Effector memory CD8-positive, alpha-beta T cell (primary cell): ENCODE data around the gene PCDHA1.
"Not testable (repeated sequence)": the region's sequence is repeated elsewhere in the genome, so short reads cannot be mapped to it uniquely, and the experiment has no call there.

Experiments used
- ATAC-seq: fragments of 150-1000 bp; cut with Tn5 transposase; replicated peaks from 2 replicates; pipeline ENCODE4 v1.10.0; 2021; ENCODE audit warnings: mild to moderate bottlenecking, moderate library complexity
- DNase-seq, 3 experiments: peaks; one replicate each; pipeline ENCODE4 v3.0.0; 2021
- H3K27ac Mint-ChIP-seq, 2 donors: one replicate each; pipeline ENCODE4 v1.8.0; 2022; ENCODE audit warnings: mild to moderate bottlenecking in 2 of 2, mixed read lengths in 2 of 2, moderate library complexity in 2 of 2
- H3K27me3 Mint-ChIP-seq, 2 donors: one replicate each; pipeline ENCODE4 v1.8.0; 2022; ENCODE audit warnings: mixed read lengths in 2 of 2
- H3K36me3 Mint-ChIP-seq: one replicate; pipeline ENCODE4 v1.8.0; 2022; ENCODE audit warnings: mild to moderate bottlenecking, moderate library complexity, mixed read lengths; ENCODE audit not compliant: insufficient read depth
- H3K4me1 Mint-ChIP-seq, 2 donors: one replicate each; pipeline ENCODE4 v1.8.0; 2022; ENCODE audit warnings: low read depth in 2 of 2, mixed read lengths in 2 of 2
- H3K4me3 Mint-ChIP-seq, 2 donors: one replicate each; pipeline ENCODE4 v1.8.0; 2022; ENCODE audit warnings: mild to moderate bottlenecking in 2 of 2, mixed read lengths in 2 of 2, moderate library complexity in 2 of 2
- H3K9me3 Mint-ChIP-seq, 2 donors: one replicate each; pipeline ENCODE4 v1.8.0; 2022; ENCODE audit warnings: mixed read lengths in 2 of 2

PCDHA1 gene

GRCh38 chr5:140849831-140850634 is 64.1 kb downstream of the PCDHA1 start:
- DNase-seq, H3K36me3 Mint-ChIP-seq, H3K9me3 Mint-ChIP-seq, ATAC-seq, H3K4me1 Mint-ChIP-seq, H3K27ac Mint-ChIP-seq, H3K4me3 Mint-ChIP-seq: not testable (repeated sequence)
- peaks cover 14 to 39% of the 10 kb centered on the region in 2 donors for H3K27me3 Mint-ChIP-seq

GRCh38 chr5:140855772-140856674 is 70.1 kb downstream of the PCDHA1 start, which contains the start of gene PCDHA10:
Gene PCDHA10, plus strand, starts transcription at chr5:140855897. Its CDS starts 152 bp downstream, at chr5:140856049.
- Mint-ChIP-seq H3K4me3 (no peak within 1 kb of the TSS), H3K27me3 (peaks cover 5 to 14% of the 10 kb centered on the region in 2 donors), H3K27ac (no peak within 1 kb of the TSS), H3K4me1 (no peaks in the 10 kb centered on the region), H3K9me3 (peaks cover 6 to 7% of the 10 kb centered on the region in 2 donors), H3K36me3 (no peaks in the 10 kb centered on the region)
- DNase-seq: no peak
- ATAC-seq: no peak

GRCh38 chr5:140857177-140857986 is 71.4 kb downstream of the PCDHA1 start:
- no peak for DNase-seq
- Mint-ChIP-seq H3K4me1 (no peaks in the 10 kb centered on the region), H3K9me3 (peaks cover 6 to 7% of the 10 kb centered on the region in 2 donors), H3K36me3 (no peaks in the 10 kb centered on the region), H3K27me3 (peaks cover 5 to 19% of the 10 kb centered on the region in 2 donors), H3K27ac (no peak overlapping the region), H3K4me3 (no peak overlapping the region)
- ATAC-seq: no peak

GRCh38 chr5:140857987-140858240 is 72.0 kb downstream of the PCDHA1 start:
- ATAC-seq (no peak), DNase-seq (no peak)
- no peak overlapping the region for H3K4me3 Mint-ChIP-seq
- H3K27ac Mint-ChIP-seq: no peak overlapping the region
- peaks cover 6 to 7% of the 10 kb centered on the region in 2 donors for H3K9me3 Mint-ChIP-seq
- H3K27me3 Mint-ChIP-seq: peaks cover 5 to 17% of the 10 kb centered on the region in 2 donors
- no peaks in the 10 kb centered on the region for H3K4me1 Mint-ChIP-seq
- no peaks in the 10 kb centered on the region for H3K36me3 Mint-ChIP-seq

GRCh38 chr5:140862441-140863295 is 76.7 kb downstream of the PCDHA1 start:
- no peaks in the 10 kb centered on the region for H3K36me3 Mint-ChIP-seq
- no peak overlapping the region for H3K4me3 Mint-ChIP-seq
- H3K4me1 Mint-ChIP-seq: no peaks in the 10 kb centered on the region
- no peak overlapping the region for H3K27ac Mint-ChIP-seq
- peaks cover 9 to 10% of the 10 kb centered on the region in 2 donors for H3K27me3 Mint-ChIP-seq
- ATAC-seq (no peak), DNase-seq (no peak)
- H3K9me3 Mint-ChIP-seq: no peaks in the 10 kb centered on the region

- DNase-seq (no peak), ATAC-seq (no peak)
- no peaks in the 10 kb centered on the region for H3K36me3 Mint-ChIP-seq
- H3K4me3 Mint-ChIP-seq: no peak within 1 kb of the TSS
- H3K27me3 Mint-ChIP-seq: peaks cover 2 to 9% of the 10 kb centered on the region in 2 donors
- no peaks in the 10 kb centered on the region for H3K4me1 Mint-ChIP-seq
- no peak within 1 kb of the TSS for H3K27ac Mint-ChIP-seq
- peaks cover 0 to 2% of the 10 kb centered on the region in 2 donors for H3K9me3 Mint-ChIP-seq
Measured at GRCh38 chr5:140868721-140869554, 83.0 kb downstream of the PCDHA1 start, which contains the start of gene PCDHA11. Gene PCDHA11, plus strand, starts transcription at chr5:140868957. Its CDS starts 147 bp downstream, at chr5:140869104.

- DNase-seq (no peak), ATAC-seq (no peak)
- Mint-ChIP-seq H3K4me1 (no peaks in the 10 kb centered on the region), H3K36me3 (no peaks in the 10 kb centered on the region), H3K27ac (no peak overlapping the region), H3K9me3 (peaks cover 0 to 2% of the 10 kb centered on the region in 2 donors), H3K27me3 (peaks cover 6 to 8% of the 10 kb centered on the region in 2 donors), H3K4me3 (no peak overlapping the region)
Measured at GRCh38 chr5:140869555-140869886, 83.6 kb downstream of the PCDHA1 start.

GRCh38 chr5:140870221-140871201 is 84.6 kb downstream of the PCDHA1 start:
- ATAC-seq: no peak

GRCh38 chr5:140875085-140876065 is 89.4 kb downstream of the PCDHA1 start, which contains the start of gene PCDHA12:
Gene PCDHA12, plus strand, starts transcription at chr5:140875308. Its CDS starts 165 bp downstream, at chr5:140875473.
- Mint-ChIP-seq H3K27me3 (peaks cover 9 to 11% of the 10 kb centered on the region in 2 donors), H3K4me1 (no peaks in the 10 kb centered on the region), H3K27ac (no peak within 1 kb of the TSS), H3K9me3 (no peaks in the 10 kb centered on the region), H3K36me3 (no peaks in the 10 kb centered on the region), H3K4me3 (no peak within 1 kb of the TSS)
- ATAC-seq (no peak), DNase-seq (no peak)

More at GRCh38 chr5:140870221-140871201, 84.6 kb downstream of the PCDHA1 start:
- H3K36me3 Mint-ChIP-seq: no peaks in the 10 kb centered on the region
- peaks cover 4 to 9% of the 10 kb centered on the region in 2 donors for H3K27me3 Mint-ChIP-seq
- H3K27ac Mint-ChIP-seq: no peak overlapping the region
- DNase-seq: no peak
- H3K4me3 Mint-ChIP-seq: no peak overlapping the region
- no peaks in the 10 kb centered on the region for H3K4me1 Mint-ChIP-seq
- peaks cover 0 to 2% of the 10 kb centered on the region in 2 donors for H3K9me3 Mint-ChIP-seq

GRCh38 chr5:140876541-140877261 is 90.8 kb downstream of the PCDHA1 start:
- not testable (repeated sequence) for DNase-seq, H3K9me3 Mint-ChIP-seq, H3K4me3 Mint-ChIP-seq, H3K27ac Mint-ChIP-seq, H3K36me3 Mint-ChIP-seq, H3K4me1 Mint-ChIP-seq, ATAC-seq
- peaks cover 16 to 20% of the 10 kb centered on the region in 2 donors for H3K27me3 Mint-ChIP-seq
